Activated T-helper 1 cell treated with anti-CD3 and anti-CD28 coated beads, Interleukin-12 subunit alpha, Interleukin-12 subunit beta, Interleukin-2, Interleukin-4 antibody, amounts not matched to agents 30 ng/mL and 10 ng/mL and 1 ng/mL, durations not matched to agents 14 hours and 24 hours and 36 hours (primary cell): ENCODE data around the gene POMC. TPM values are rescaled to one million over a fixed set of nuclear protein-coding genes. Genes with fewer than 3 reads are reported as not detected.
"Not testable (repeated sequence)": the region's sequence is repeated elsewhere in the genome, so short reads cannot be mapped to it uniquely, and the experiment has no call there.

Experiments used
- DNase-seq: peaks from one replicate; pipeline ENCODE4 v3.0.0; 2021; ENCODE audit warnings: low spot score
- H3K27ac Mint-ChIP-seq: one replicate; pipeline ENCODE4 v1.8.0; 2021; ENCODE audit warnings: mild to moderate bottlenecking, mixed read lengths
- H3K27me3 Mint-ChIP-seq: one replicate; pipeline ENCODE4 v1.8.0; 2022; ENCODE audit warnings: mild to moderate bottlenecking, moderate library complexity, mixed read lengths; ENCODE audit not compliant: insufficient read depth
- H3K36me3 Mint-ChIP-seq: one replicate; pipeline ENCODE4 v1.8.0; 2021; ENCODE audit warnings: low read depth, mixed read lengths
- H3K4me1 Mint-ChIP-seq: one replicate; pipeline ENCODE4 v1.8.0; 2021; ENCODE audit warnings: low read depth, mixed read lengths
- H3K4me3 Mint-ChIP-seq: one replicate; pipeline ENCODE4 v1.8.0; 2021; ENCODE audit warnings: mild to moderate bottlenecking, moderate library complexity, mixed read lengths
- H3K9me3 Mint-ChIP-seq: one replicate; pipeline ENCODE4 v1.8.0; 2021; ENCODE audit warnings: mixed read lengths
- intact Hi-C: fragments of 100-400 bp; cut with micrococcal nuclease; formaldehyde crosslinking; loops from one replicate; pipeline ENCODE4 v1.15.1; 2024
- total RNA-seq: library from RNA; stranded (reverse); gene quantifications from 2 replicates; pipeline ENCODE4 v1.2.3, GENCODE V29; 2022

The POMC gene
- total RNA-seq, result 5.0 and 5.9 TPM in 2 replicates

DNA sequence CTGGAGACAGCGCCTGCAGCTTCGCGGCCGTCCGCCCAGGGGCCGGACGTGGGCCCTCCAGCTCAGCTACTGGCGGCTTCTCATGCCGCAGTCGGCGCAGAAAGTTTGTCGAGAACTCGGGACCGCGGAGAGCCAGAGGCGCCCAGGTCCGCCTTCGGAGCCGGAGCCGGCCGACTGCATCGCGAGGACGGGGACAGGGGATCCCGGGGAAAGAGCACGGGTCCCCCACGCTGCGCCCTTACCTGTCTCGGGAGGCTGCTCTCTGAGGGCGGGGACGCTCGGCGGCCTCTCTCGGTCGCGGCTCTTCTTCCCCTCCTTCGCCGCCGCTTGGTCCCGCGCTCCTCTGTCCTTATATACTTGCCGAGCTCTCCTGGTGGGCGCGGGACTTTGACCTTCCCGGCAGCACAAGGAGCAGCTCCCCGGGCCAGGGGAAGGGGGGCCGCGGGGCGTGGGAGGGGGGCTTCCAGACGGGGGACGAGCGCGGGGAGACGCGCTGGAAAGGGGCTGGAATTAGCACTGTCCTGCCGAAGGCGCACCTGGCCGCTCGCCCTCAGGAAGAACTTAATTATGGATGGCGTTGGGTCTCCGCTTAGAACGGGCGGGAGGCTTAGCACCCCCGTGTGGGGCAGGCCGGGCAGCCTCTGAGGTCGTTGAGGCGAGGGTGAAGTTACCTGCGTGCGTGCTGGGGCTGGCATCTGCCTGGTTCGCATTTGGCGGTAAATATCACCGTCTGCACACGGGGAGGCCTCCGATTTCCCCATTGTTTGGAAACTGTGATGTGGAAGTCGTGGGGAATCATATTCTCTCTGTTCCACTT lies at the start of gene POMC:
POMC (minus strand) TSS at position 325 of the 817 bp plus-strand sequence. CDS start 3,808 bp downstream, outside the sequence.
- peak within 1 kb of the TSS; percentile 76 for H3K4me3 Mint-ChIP-seq
- peaks cover 77% of the 10 kb centered on the region for H3K27me3 Mint-ChIP-seq
- no peak within 1 kb of the TSS for H3K27ac Mint-ChIP-seq
- peaks cover 18% of the 10 kb centered on the region for H3K4me1 Mint-ChIP-seq
- DNase-seq, result peak; percentile 11
- H3K36me3 Mint-ChIP-seq, result peaks cover 1% of the 10 kb centered on the region
- no peaks in the 10 kb centered on the region for H3K9me3 Mint-ChIP-seq
- intact Hi-C loops, result no loop called here

GRCh38 chr2:25218100-25218499 lies 49.7 kb upstream of the POMC start:
- no peaks in the 10 kb centered on the region for H3K9me3 Mint-ChIP-seq
- H3K36me3 Mint-ChIP-seq, result no peaks in the 10 kb centered on the region
- no peaks in the 10 kb centered on the region for H3K27me3 Mint-ChIP-seq
- no peak for DNase-seq
- H3K4me3 Mint-ChIP-seq, result peak overlapping the region; percentile 53
- H3K4me1 Mint-ChIP-seq, result peaks cover 8% of the 10 kb centered on the region
- no peak overlapping the region for H3K27ac Mint-ChIP-seq
- intact Hi-C loops, result no loop called here

- Mint-ChIP-seq H3K9me3 (no peaks in the 10 kb centered on the region), H3K4me1 (peaks cover 8% of the 10 kb centered on the region), H3K36me3 (no peaks in the 10 kb centered on the region), H3K27me3 (peaks cover 3% of the 10 kb centered on the region), H3K27ac (peak overlapping the region; percentile 58), H3K4me3 (peak overlapping the region; percentile 72)
- intact Hi-C loops, result no loop called here
- DNase-seq, result peak; percentile 81
Observed at GRCh38 chr2:25215948-25216679, 47.7 kb upstream of the POMC start.

DNA sequence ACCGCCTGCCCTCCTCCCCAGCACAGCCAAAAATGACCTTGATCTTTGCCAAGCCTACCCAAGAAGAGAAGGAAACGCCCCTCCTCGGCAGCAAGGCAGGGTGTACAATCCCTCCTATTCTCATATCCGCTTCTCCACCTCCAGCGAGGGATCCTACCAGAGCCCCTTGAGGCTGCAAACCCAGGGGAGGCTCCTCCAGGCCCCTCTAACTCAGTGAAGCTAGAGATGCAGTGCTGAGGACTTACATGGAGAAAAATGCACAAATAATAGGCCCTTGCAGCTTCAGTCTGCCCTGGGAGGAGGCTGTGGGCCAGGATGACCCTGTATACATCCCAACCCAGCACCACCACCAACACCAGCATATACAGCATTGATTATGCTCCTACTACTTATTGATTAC lies 46.9 kb upstream of the POMC start:
- peak overlapping the region; percentile 56 for H3K4me3 Mint-ChIP-seq

GRCh38 chr2:25213229-25213628 lies 44.8 kb upstream of the POMC start:
- H3K27ac Mint-ChIP-seq, result no peak overlapping the region
- peaks cover 14% of the 10 kb centered on the region for H3K4me1 Mint-ChIP-seq
- intact Hi-C loops, result no loop called here
- H3K9me3 Mint-ChIP-seq, result no peaks in the 10 kb centered on the region
- H3K36me3 Mint-ChIP-seq, result no peaks in the 10 kb centered on the region
- H3K27me3 Mint-ChIP-seq, result peaks cover 3% of the 10 kb centered on the region
- DNase-seq, result no peak
- H3K4me3 Mint-ChIP-seq, result no peak overlapping the region

More for the DNA sequence above, 46.9 kb upstream of the POMC start:
- H3K27me3 Mint-ChIP-seq, result peaks cover 3% of the 10 kb centered on the region
- H3K4me1 Mint-ChIP-seq, result peaks cover 8% of the 10 kb centered on the region
- peak overlapping the region; percentile 45 for H3K27ac Mint-ChIP-seq
- no peaks in the 10 kb centered on the region for H3K9me3 Mint-ChIP-seq
- DNase-seq, result no peak
- H3K36me3 Mint-ChIP-seq, result no peaks in the 10 kb centered on the region
- intact Hi-C loops, result no loop called here

GRCh38 chr2:25210923-25211322 lies 42.5 kb upstream of the POMC start:
- not testable (repeated sequence) for H3K9me3 Mint-ChIP-seq, H3K27ac Mint-ChIP-seq
- H3K4me1 Mint-ChIP-seq, result peaks cover 14% of the 10 kb centered on the region

DNA sequence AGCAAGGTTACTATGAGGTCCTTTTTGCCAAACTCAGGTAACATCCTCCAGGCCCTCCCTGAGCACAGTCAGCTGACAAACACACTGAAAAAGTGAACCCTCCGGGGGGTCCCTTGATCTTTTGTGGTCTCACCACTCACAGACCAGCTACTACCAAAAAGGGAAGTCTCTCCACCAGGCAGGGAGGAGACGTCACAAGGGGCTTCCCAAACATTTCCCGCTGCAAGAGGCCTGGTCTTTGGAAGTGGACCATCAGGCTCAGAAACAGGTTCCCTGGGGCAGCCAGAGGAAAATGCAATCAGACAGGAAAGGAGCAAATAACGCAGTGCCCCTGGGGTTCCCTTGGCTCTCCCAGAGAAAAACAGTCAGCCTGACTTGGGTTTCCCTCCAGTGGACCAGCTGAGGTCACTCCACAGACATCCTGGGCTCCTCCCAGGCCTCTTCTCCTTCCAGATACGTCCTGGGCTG lies 38.7 kb upstream of the POMC start:
- intact Hi-C loops, result no loop called here
- no peaks in the 10 kb centered on the region for H3K9me3 Mint-ChIP-seq
- no peaks in the 10 kb centered on the region for H3K36me3 Mint-ChIP-seq
- no peak overlapping the region for H3K4me3 Mint-ChIP-seq
- peaks cover 3% of the 10 kb centered on the region for H3K27me3 Mint-ChIP-seq
- peaks cover 11% of the 10 kb centered on the region for H3K4me1 Mint-ChIP-seq
- no peak overlapping the region for H3K27ac Mint-ChIP-seq
- DNase-seq, result no peak

More at GRCh38 chr2:25210923-25211322, 42.5 kb upstream of the POMC start:
- DNase-seq, H3K36me3 Mint-ChIP-seq, H3K4me3 Mint-ChIP-seq, H3K27me3 Mint-ChIP-seq, intact Hi-C loops: not testable (repeated sequence)

- intact Hi-C loops, result no loop called here
- no peaks in the 10 kb centered on the region for H3K27me3 Mint-ChIP-seq
- H3K4me1 Mint-ChIP-seq, result peaks cover 13% of the 10 kb centered on the region
- H3K4me3 Mint-ChIP-seq, result no peak overlapping the region
- H3K27ac Mint-ChIP-seq, result no peak overlapping the region
- H3K36me3 Mint-ChIP-seq, result no peaks in the 10 kb centered on the region
- no peak for DNase-seq
- H3K9me3 Mint-ChIP-seq, result no peaks in the 10 kb centered on the region
Observed at GRCh38 chr2:25204190-25204838, 35.9 kb upstream of the POMC start.

GRCh38 chr2:25202275-25202674 lies 33.9 kb upstream of the POMC start:
- Mint-ChIP-seq H3K4me1 (peaks cover 8% of the 10 kb centered on the region), H3K36me3 (no peaks in the 10 kb centered on the region), H3K27me3 (peaks cover 10% of the 10 kb centered on the region), H3K9me3 (no peaks in the 10 kb centered on the region), H3K4me3 (no peak overlapping the region), H3K27ac (no peak overlapping the region)
- intact Hi-C loops, result no loop called here
- DNase-seq, result no peak

DNA sequence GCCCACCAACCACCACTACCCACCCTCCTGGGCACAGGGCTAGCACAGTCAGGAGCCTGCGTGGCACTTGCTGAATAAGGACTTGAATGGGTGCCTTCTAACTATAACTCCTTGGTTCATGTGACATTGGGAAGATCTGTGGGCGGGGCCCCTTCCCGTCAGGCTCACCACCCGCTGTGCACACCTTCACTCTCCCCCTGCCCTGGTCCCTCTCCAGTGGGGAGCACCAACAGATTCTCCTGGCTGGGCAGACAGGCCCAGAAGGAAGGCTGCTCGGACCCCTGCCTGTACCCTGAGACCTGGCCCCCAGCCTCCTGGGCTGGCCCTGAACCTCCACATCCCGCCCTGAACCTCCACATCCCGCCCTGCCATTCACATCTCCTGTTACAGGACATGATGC lies 33.4 kb upstream of the POMC start:
- no peaks in the 10 kb centered on the region for H3K9me3 Mint-ChIP-seq
- no peak overlapping the region for H3K27ac Mint-ChIP-seq
- no peak overlapping the region for H3K4me3 Mint-ChIP-seq
- H3K27me3 Mint-ChIP-seq, result peaks cover 12% of the 10 kb centered on the region
- no peak for DNase-seq
- peaks cover 8% of the 10 kb centered on the region for H3K4me1 Mint-ChIP-seq
- no peaks in the 10 kb centered on the region for H3K36me3 Mint-ChIP-seq
- intact Hi-C loops, result no loop called here

DNA sequence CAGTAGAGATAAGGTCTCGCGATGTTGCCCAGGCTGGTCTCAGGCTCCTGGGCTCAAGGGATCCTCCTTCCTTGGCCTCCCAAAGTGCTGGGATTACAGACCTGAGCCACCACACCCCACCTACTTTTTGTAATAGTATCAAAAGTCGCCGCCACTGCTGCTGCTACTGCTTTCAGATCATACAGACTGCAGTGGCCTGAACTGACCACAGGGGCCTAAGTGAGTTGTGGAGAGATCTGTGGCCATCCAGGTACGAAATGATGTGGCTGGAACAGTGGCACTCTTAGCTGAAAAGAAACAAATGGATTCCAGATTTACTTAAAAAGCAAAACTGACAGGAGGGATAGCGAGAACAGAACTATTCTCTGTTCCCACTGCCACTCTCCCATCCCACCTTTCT lies 32.9 kb upstream of the POMC start:
- no peaks in the 10 kb centered on the region for H3K36me3 Mint-ChIP-seq
- H3K27ac Mint-ChIP-seq, result no peak overlapping the region
- H3K4me1 Mint-ChIP-seq, result peaks cover 8% of the 10 kb centered on the region
- no peak overlapping the region for H3K4me3 Mint-ChIP-seq
- intact Hi-C loops, result no loop called here
- no peaks in the 10 kb centered on the region for H3K9me3 Mint-ChIP-seq
- peaks cover 12% of the 10 kb centered on the region for H3K27me3 Mint-ChIP-seq
- no peak for DNase-seq

GRCh38 chr2:25198576-25198975 lies 30.2 kb upstream of the POMC start:
- no peaks in the 10 kb centered on the region for H3K9me3 Mint-ChIP-seq
- peaks cover 12% of the 10 kb centered on the region for H3K27me3 Mint-ChIP-seq
- H3K4me1 Mint-ChIP-seq, result peaks cover 8% of the 10 kb centered on the region
- intact Hi-C loops, result no loop called here
- H3K36me3 Mint-ChIP-seq, result no peaks in the 10 kb centered on the region
- no peak overlapping the region for H3K27ac Mint-ChIP-seq
- H3K4me3 Mint-ChIP-seq, result no peak overlapping the region
- DNase-seq, result no peak

DNA sequence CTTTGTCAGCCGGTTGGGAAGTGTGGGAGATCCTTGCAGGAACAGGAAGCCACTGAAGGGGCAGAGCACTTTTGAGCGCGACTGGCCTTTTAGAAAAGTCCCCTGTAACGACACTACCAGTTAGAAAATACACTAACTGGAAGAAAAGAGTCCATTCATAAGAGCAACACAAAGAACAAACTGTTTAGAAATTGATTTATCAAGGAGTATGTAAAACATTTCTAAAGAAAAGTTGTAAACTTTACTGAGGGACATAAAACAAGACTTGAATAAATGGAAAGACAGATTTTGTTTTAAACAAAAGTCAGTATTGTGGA lies 29.8 kb upstream of the POMC start:
- no peaks in the 10 kb centered on the region for H3K36me3 Mint-ChIP-seq
- H3K4me3 Mint-ChIP-seq, result no peak overlapping the region
- DNase-seq, result no peak
- H3K4me1 Mint-ChIP-seq, result peaks cover 8% of the 10 kb centered on the region
- H3K27me3 Mint-ChIP-seq, result peaks cover 12% of the 10 kb centered on the region
- no peak overlapping the region for H3K27ac Mint-ChIP-seq
- intact Hi-C loops, result no loop called here
- no peaks in the 10 kb centered on the region for H3K9me3 Mint-ChIP-seq
